Tibial nerve (tissue), 4 donors: ENCODE measurements around the gene NINJ1. TPM values are rescaled to one million over a fixed set of nuclear protein-coding genes. Genes with fewer than 3 reads are reported as not detected.

Experiments
- DNase-seq, 2 donors: peaks; one replicate each; pipeline ENCODE4 v3.0.0-alpha.2; 2019; ENCODE audit warnings: low spot score in 2 of 2
- H3K27ac ChIP-seq, 4 donors: fragments of 200-600 bp; sonication (generic) in 3 of 4; one replicate each; pipeline ENCODE4 v1.5.1; 2017 to 2019; ENCODE audit warnings: mild to moderate bottlenecking in 1 of 4
- H3K27me3 ChIP-seq, 2 donors: fragments of 200-600 bp; sonication (generic) in 1 of 2; one replicate each; pipeline versions ENCODE4 v1.5.1 to v1.6.0; 2017 to 2019
- H3K36me3 ChIP-seq, 3 donors: fragments of 200-600 bp; sonication (generic); one replicate each; pipeline ENCODE4 v1.5.1; 2018 to 2019
- H3K4me1 ChIP-seq, 4 donors: fragments of 200-600 bp; sonication (generic) in 3 of 4; one replicate each; pipeline ENCODE4 v1.5.1; 2017 to 2019
- H3K4me3 ChIP-seq, 4 donors: fragments of 200-600 bp; sonication (generic) in 3 of 4; one replicate each; pipeline ENCODE4 v1.5.1; 2017 to 2019; ENCODE audit warnings: mild to moderate bottlenecking in 1 of 4, moderate library complexity in 1 of 4
- H3K9me3 ChIP-seq, 4 donors: fragments of 200-600 bp; sonication (generic) in 3 of 4; one replicate each; pipeline ENCODE4 v1.5.1; 2017 to 2019
- CTCF ChIP-seq, 5 experiments: fragments of 200-600 bp in 3 of 5; fragments of 450-650 bp in 2 of 5; sonication (generic) in 3 of 5; IDR thresholded peaks; one replicate each; pipeline ENCODE4 v1.5.1; 2016 to 2019; ENCODE audit warnings: antibody characterized with exemption in 5 of 5, mild to moderate bottlenecking in 3 of 5, moderate library complexity in 2 of 5
- EP300 ChIP-seq, 2 donors: sonication (generic); formaldehyde crosslinking; IDR thresholded peaks; one replicate each; pipeline ENCODE4 v1.6.1; 2017; ENCODE audit warnings: antibody characterized with exemption in 2 of 2, mild to moderate bottlenecking in 1 of 2
- POLR2A ChIP-seq, 2 donors: fragments of 450-650 bp; IDR thresholded peaks; one replicate each; pipeline ENCODE4 v1.6.1; 2017; ENCODE audit warnings: antibody characterized with exemption in 2 of 2, mild to moderate bottlenecking in 2 of 2, moderate library complexity in 2 of 2
- WGBS, 2 donors: methylation state at CpG; one replicate each; pipeline ENCODE4 v1.1.5; 2018; 5-methylcytosine and 5-hydroxymethylcytosine counted together
- total RNA-seq, 4 donors: library from RNA; depleted of rRNA; stranded (reverse); fragments of >200 nt; gene quantifications; one replicate each; pipeline ENCODE4 v1.1.0, GENCODE V29; 2016

NINJ1 gene
- total RNA-seq, 4 donors from 2014 or later: 48.2 to 98.8 (median 72.9) TPM

GRCh38 chr9:93086447-93087224 lies 47.4 kb downstream of the NINJ1 start:
- Histone ChIP-seq H3K9me3 (peaks cover 0 to 10% (median 0%) of the 10 kb centered on the region in 4 donors), H3K4me1 (peaks cover 0 to 3% (median 0%) of the 10 kb centered on the region in 4 donors), H3K4me3 (no peak overlapping the region), H3K27ac (no peak overlapping the region), H3K27me3 (no peaks in the 10 kb centered on the region), H3K36me3 (peaks cover 0 to 8% (median 0%) of the 10 kb centered on the region in 3 donors)
- no peak for TF ChIP-seq EP300 (IDR thresholded peaks at IDR 0.05)
- TF ChIP-seq POLR2A (IDR thresholded peaks at IDR 0.05): no peak
- TF ChIP-seq CTCF (IDR thresholded peaks at IDR 0.05): no peak
- no peak for DNase-seq
- 95 to 96% methylated on average over 8 of the region's 8 CpGs for WGBS, 2 donors

DNA sequence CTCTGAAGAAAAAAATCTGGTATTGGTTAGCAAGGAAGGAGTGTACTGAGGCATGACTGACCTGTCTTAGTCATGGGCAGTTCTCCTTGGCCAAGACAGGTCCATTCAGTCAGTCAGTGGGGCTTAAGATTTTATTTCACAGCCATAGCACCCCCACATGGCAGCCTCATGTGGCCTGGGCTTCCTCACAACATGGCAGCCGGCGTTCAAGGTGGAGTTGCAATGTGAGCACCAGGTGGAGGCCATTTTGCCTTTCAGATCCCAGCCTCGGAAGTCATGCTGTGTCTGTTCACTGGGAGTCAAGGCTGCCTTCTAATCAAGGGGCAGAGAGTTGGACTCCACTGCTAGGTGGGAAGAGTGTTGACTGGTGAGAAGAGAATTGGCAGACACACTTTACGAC lies 48.4 kb downstream of the NINJ1 start:
- TF ChIP-seq POLR2A (IDR thresholded peaks at IDR 0.05) (no peak), CTCF (IDR thresholded peaks at IDR 0.05) (no peak), EP300 (IDR thresholded peaks at IDR 0.05) (no peak)
- no peak for DNase-seq
- H3K27me3 ChIP-seq: no peaks in the 10 kb centered on the region
- no peaks in the 10 kb centered on the region for H3K4me1 ChIP-seq
- no peak overlapping the region for H3K4me3 ChIP-seq
- WGBS, 2 donors: 94 to 99% methylated on average over 4 of the region's 4 CpGs
- H3K27ac ChIP-seq: no peak overlapping the region
- peaks cover 0 to 8% (median 0%) of the 10 kb centered on the region in 3 donors for H3K36me3 ChIP-seq
- peaks cover 0 to 2% (median 0%) of the 10 kb centered on the region in 4 donors for H3K9me3 ChIP-seq

DNA sequence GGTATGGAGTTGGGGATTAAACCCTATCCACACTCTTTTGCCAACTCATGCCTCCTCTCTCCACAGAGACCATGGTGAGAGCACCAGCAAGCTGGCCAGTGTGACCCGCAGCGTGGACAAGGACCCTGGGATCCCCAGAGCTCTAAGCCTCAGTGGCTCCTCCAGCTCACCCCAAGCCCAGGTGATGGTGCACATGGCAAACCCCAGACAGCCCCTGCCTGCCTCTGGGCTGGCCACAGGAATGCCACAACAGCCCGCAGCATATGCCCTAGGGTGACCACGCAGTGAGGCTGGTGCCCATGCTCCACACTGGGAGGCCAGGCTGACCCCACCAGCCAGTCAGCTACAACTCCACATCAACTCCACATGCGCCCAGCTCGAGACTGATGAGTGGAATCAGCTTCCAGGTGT lies 49.6 kb downstream of the NINJ1 start:
- 79 to 95% methylated on average over 3 to 6 of the region's 6 CpGs for WGBS, 2 donors
- TF ChIP-seq CTCF (IDR thresholded peaks at IDR 0.05) (no peak), POLR2A (IDR thresholded peaks at IDR 0.05) (no peak), EP300 (IDR thresholded peaks at IDR 0.05) (no peak)
- Histone ChIP-seq H3K4me3 (no peak overlapping the region), H3K36me3 (peaks cover 0 to 8% (median 0%) of the 10 kb centered on the region in 3 donors), H3K27me3 (no peaks in the 10 kb centered on the region), H3K9me3 (peaks cover 0 to 2% (median 0%) of the 10 kb centered on the region in 4 donors), H3K4me1 (no peaks in the 10 kb centered on the region), H3K27ac (no peak overlapping the region)
- no peak for DNase-seq

GRCh38 chr9:93083592-93084470 lies 50.2 kb downstream of the NINJ1 start:
- Histone ChIP-seq H3K27ac (no peak overlapping the region), H3K27me3 (no peaks in the 10 kb centered on the region), H3K4me3 (no peak overlapping the region), H3K36me3 (peaks cover 0 to 8% (median 0%) of the 10 kb centered on the region in 3 donors), H3K4me1 (no peaks in the 10 kb centered on the region), H3K9me3 (peaks cover 0 to 2% (median 0%) of the 10 kb centered on the region in 4 donors)
- TF ChIP-seq CTCF (IDR thresholded peaks at IDR 0.05) (no peak), EP300 (IDR thresholded peaks at IDR 0.05) (no peak), POLR2A (IDR thresholded peaks at IDR 0.05) (no peak)
- WGBS, 2 donors: 79 to 88% methylated on average over 8 of the region's 8 CpGs
- no peak for DNase-seq
